GM12878 (cell line): ENCODE results near the gene SPPL3.

Source experiments
- MTA3 ChIP-seq: IDR thresholded peaks from 2 replicates; pipeline ENCODE4 v1.6.1; 2012; ENCODE audit warnings: low read length, inconsistent platforms, borderline replicate concordance
- NRF1 ChIP-seq: conservative IDR thresholded peaks from 2 replicates; pipeline ENCODE4 v1.6.1; 2011; ENCODE audit warnings: mild to moderate bottlenecking, low read depth, low read length, improper control_type of control experiment
- TF ChIP-seq, protein P1 (sequence below), 3 experiments: IDR thresholded peaks in 2 of 3; conservative IDR thresholded peaks in 1 of 3; 2 replicates each; pipeline ENCODE4 v1.5.1; 2011; ENCODE audit warnings: low read depth in 3 of 3, low read length in 3 of 3, mild to moderate bottlenecking in 3 of 3, control low read depth in 2 of 3, moderate library complexity in 2 of 3, inconsistent platforms in 1 of 3, mixed read lengths in 1 of 3; ENCODE audit not compliant: control insufficient read depth in 2 of 3, insufficient read depth in 1 of 3; ENCODE audit errors: extremely low read depth in 1 of 3

DNA sequence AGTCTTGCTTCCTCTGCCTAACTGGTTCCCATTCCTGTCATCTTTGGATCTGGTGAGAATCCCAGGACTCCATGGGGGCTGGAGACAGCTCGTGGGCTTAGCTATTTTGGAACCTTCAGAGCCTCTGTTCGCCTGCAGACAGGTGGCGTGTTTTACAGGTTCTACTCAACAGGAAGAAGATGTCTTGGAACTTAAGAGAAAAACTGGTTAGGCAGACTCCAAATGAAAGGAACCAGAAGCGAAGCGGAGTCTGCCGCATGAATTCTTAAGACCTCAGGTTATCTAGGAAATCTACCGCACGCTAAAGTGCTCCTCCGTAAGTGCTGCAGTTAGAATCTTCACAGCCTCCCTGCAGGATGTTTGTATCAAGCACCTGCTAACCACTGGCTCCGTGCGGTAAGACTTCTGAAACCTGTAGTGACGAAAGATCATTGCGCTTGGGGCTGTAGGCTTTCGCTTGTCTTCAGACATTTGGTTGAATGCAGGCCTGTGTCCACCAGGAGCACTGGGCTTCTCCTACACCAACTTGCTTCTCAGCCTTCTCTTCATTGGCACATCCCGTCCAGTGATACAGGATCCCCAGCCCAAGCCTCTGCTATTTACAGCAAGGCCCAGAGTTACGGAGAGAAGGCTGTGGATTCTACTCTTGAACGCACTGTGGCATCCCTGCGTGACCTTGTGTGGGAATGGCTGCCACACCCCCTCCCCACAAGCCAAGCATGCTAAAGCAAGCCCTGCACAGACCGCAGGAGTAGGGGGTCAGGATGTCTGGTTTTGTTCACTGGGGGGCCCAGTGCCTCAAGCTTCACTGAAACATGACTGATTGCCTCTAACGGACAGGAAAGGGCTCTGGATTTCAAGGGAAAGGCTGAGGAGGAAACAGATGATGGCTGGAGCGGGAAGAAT is 143.6 kb downstream of the SPPL3 start:
- TF ChIP-seq MTA3 (no peak), NRF1 (no peak)
- TF ChIP-seq, protein P1, sequence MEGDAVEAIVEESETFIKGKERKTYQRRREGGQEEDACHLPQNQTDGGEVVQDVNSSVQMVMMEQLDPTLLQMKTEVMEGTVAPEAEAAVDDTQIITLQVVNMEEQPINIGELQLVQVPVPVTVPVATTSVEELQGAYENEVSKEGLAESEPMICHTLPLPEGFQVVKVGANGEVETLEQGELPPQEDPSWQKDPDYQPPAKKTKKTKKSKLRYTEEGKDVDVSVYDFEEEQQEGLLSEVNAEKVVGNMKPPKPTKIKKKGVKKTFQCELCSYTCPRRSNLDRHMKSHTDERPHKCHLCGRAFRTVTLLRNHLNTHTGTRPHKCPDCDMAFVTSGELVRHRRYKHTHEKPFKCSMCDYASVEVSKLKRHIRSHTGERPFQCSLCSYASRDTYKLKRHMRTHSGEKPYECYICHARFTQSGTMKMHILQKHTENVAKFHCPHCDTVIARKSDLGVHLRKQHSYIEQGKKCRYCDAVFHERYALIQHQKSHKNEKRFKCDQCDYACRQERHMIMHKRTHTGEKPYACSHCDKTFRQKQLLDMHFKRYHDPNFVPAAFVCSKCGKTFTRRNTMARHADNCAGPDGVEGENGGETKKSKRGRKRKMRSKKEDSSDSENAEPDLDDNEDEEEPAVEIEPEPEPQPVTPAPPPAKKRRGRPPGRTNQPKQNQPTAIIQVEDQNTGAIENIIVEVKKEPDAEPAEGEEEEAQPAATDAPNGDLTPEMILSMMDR (IDR thresholded peaks at IDR 0.05 in 2 of 3, conservative IDR thresholded peaks at IDR 0.05 in 1 of 3; ENCODE audit: control insufficient read depth in 2 of 3, extremely low read depth in 1 of 3, insufficient read depth in 1 of 3, low read depth in 3 of 3, low read length in 3 of 3): no peak
